GM23248 (cell line): Measurements from ENCODE around the gene TMEM235. TPM values are rescaled to one million over a fixed set of nuclear protein-coding genes. Genes with fewer than 3 reads are reported as not detected.
A peak's percentile ranks its signal among the peaks of the same experiment; 100 is the strongest.

ENCODE experiments used
- DNase-seq: peaks from one replicate; pipeline ENCODE4 v3.0.0-alpha.2; 2015
- H2AFZ ChIP-seq: fragments of 200-600 bp; sonication (generic); 2 replicates; pipeline ENCODE4 v1.6.1; 2016; ENCODE audit warnings: antibody characterized with exemption
- H3F3A ChIP-seq: fragments of 200-600 bp; sonication (generic); 2 replicates; pipeline ENCODE4 v1.6.1; 2016; ENCODE audit warnings: mild to moderate bottlenecking, antibody characterized with exemption, mixed run types; ENCODE audit not compliant: insufficient read depth
- H3K27ac ChIP-seq: fragments of 200-600 bp; sonication (generic); 2 replicates; pipeline ENCODE4 v1.5.1; 2016; ENCODE audit warnings: mild to moderate bottlenecking
- H3K27me3 ChIP-seq: fragments of 200-600 bp; sonication (generic); replicated peaks from 2 replicates; pipeline ENCODE4 v1.6.1; 2016; ENCODE audit warnings: mild to moderate bottlenecking; ENCODE audit not compliant: insufficient read depth
- H3K36me3 ChIP-seq: fragments of 200-600 bp; sonication (generic); 2 replicates; pipeline ENCODE4 v1.6.1; 2016; ENCODE audit warnings: low read depth, mild to moderate bottlenecking
- H3K4me1 ChIP-seq: fragments of 200-600 bp; sonication (generic); 2 replicates; pipeline ENCODE4 v1.6.1; 2016; ENCODE audit warnings: mild to moderate bottlenecking; ENCODE audit not compliant: insufficient read depth
- H3K4me2 ChIP-seq: fragments of 200-600 bp; sonication (generic); one replicate; pipeline ENCODE4 v1.6.1; 2016; ENCODE audit warnings: mild to moderate bottlenecking; ENCODE audit not compliant: unreplicated experiment
- H3K4me3 ChIP-seq: fragments of 200-600 bp; sonication (generic); 2 replicates; pipeline ENCODE4 v1.5.1; 2016; ENCODE audit warnings: mild to moderate bottlenecking
- H3K79me2 ChIP-seq: fragments of 200-600 bp; sonication (generic); 2 replicates; pipeline ENCODE4 v1.6.1; 2016; ENCODE audit warnings: mild to moderate bottlenecking; ENCODE audit not compliant: insufficient read depth
- H3K9ac ChIP-seq: fragments of 200-600 bp; sonication (generic); 2 replicates; pipeline ENCODE4 v1.6.1; 2016; ENCODE audit warnings: mild to moderate bottlenecking
- H3K9me2 ChIP-seq: fragments of 200-600 bp; sonication (generic); 2 replicates; pipeline ENCODE4 v1.6.1; 2016; ENCODE audit warnings: mixed run types, mild to moderate bottlenecking, moderate library complexity; ENCODE audit not compliant: insufficient read depth
- H3K9me3 ChIP-seq: fragments of 200-600 bp; sonication (generic); one replicate; pipeline ENCODE4 v1.6.1; 2017; ENCODE audit warnings: low read depth
- H4K20me1 ChIP-seq: fragments of 200-600 bp; sonication (generic); 2 replicates; pipeline ENCODE4 v1.6.0; 2016; ENCODE audit not compliant: insufficient read depth
- EZH2 ChIP-seq: fragments of 200-600 bp; sonication (generic); IDR thresholded peaks from 2 replicates; pipeline ENCODE4 v1.6.1; 2018; ENCODE audit warnings: antibody characterized with exemption, mild to moderate bottlenecking; ENCODE audit not compliant: insufficient read depth, poor library complexity, severe bottlenecking
- EZH2phosphoT487 ChIP-seq: fragments of 200-600 bp; sonication (generic); IDR thresholded peaks from 2 replicates; pipeline ENCODE4 v1.6.1; 2018; ENCODE audit warnings: antibody characterized with exemption, moderate library complexity, mild to moderate bottlenecking, low read depth; ENCODE audit not compliant: insufficient read depth
- WGBS, 2 experiments: methylation state at CpG; one replicate each; pipeline ENCODE4 v1.1.6; 2015 to 2017; ENCODE audit warnings: low lambda C conversion rate in 2 of 2, low coverage in 1 of 2; ENCODE audit errors: missing lambda C conversion rate in 2 of 2; 5-methylcytosine and 5-hydroxymethylcytosine counted together
- in situ Hi-C: fragments of 300-500 bp; cut with MboI; formaldehyde crosslinking; loops from 2 replicates; pipeline ENCODE4 v1.15.0; 2020
- polyA plus RNA-seq: library from polyadenylated mRNA; unstranded; fragments of >200 nt; fragmentation: Nextera tagmentation; extraction: Ambion mirVana; gene quantifications from 2 replicates; pipeline ENCODE4 v1.2.1, GENCODE V29; 2016
- total RNA-seq: library from RNA; depleted of rRNA; stranded (reverse); fragments of >200 nt; shearing (Covaris generic); gene quantifications from 2 replicates; pipeline ENCODE4 v1.2.3, GENCODE V29; 2014

Gene TMEM235
- total and polyA plus RNA-seq, 2 experiments from 2014 or later: not detected

- no peaks in the 10 kb centered on the region for H3K27me3 ChIP-seq
- no peak overlapping the region for H3K4me3 ChIP-seq
- in situ Hi-C loops: no loop called here
- H3K4me2 ChIP-seq: no peak overlapping the region
- no peaks in the 10 kb centered on the region for H4K20me1 ChIP-seq
- TF ChIP-seq EZH2phosphoT487 (no peak), EZH2 (no peak)
- H3K36me3 ChIP-seq: no peaks in the 10 kb centered on the region
- no peaks in the 10 kb centered on the region for H3F3A ChIP-seq
- H3K27ac ChIP-seq: no peak overlapping the region
- no peaks in the 10 kb centered on the region for H3K9me3 ChIP-seq
- 54 to 57% methylated on average over 9 of the region's 9 CpGs for WGBS, 2 experiments
- H3K9me2 ChIP-seq: no peaks in the 10 kb centered on the region
- no peak overlapping the region for H3K9ac ChIP-seq
- H2AFZ ChIP-seq: no peak overlapping the region
- DNase-seq: no peak
- no peaks in the 10 kb centered on the region for H3K79me2 ChIP-seq
- no peaks in the 10 kb centered on the region for H3K4me1 ChIP-seq
Measured at GRCh38 chr17:78240839-78241238, 9.4 kb downstream of the TMEM235 start.

GRCh38 chr17:78241277-78242023 is 10.0 kb downstream of the TMEM235 start:
- Histone ChIP-seq H2AFZ (no peak overlapping the region), H4K20me1 (no peaks in the 10 kb centered on the region), H3K9me2 (no peaks in the 10 kb centered on the region), H3K27ac (no peak overlapping the region), H3K79me2 (no peaks in the 10 kb centered on the region), H3K36me3 (no peaks in the 10 kb centered on the region), H3K9me3 (no peaks in the 10 kb centered on the region), H3F3A (no peaks in the 10 kb centered on the region), H3K4me3 (no peak overlapping the region), H3K4me2 (no peak overlapping the region), H3K27me3 (no peaks in the 10 kb centered on the region), H3K4me1 (no peaks in the 10 kb centered on the region), H3K9ac (no peak overlapping the region)
- DNase-seq: peak; percentile 43
- no peak for TF ChIP-seq EZH2
- TF ChIP-seq EZH2phosphoT487: no peak
- in situ Hi-C loops: no loop called here
- WGBS, 2 experiments: 59 to 68% methylated on average over 10 to 13 of the region's 13 CpGs

- H3K36me3 ChIP-seq: no peaks in the 10 kb centered on the region
- peak; percentile 23 for DNase-seq
- H4K20me1 ChIP-seq: no peaks in the 10 kb centered on the region
- no peaks in the 10 kb centered on the region for H3K9me2 ChIP-seq
- 77 to 78% methylated on average over 21 of the region's 21 CpGs for WGBS, 2 experiments
- in situ Hi-C loops: no loop called here
- no peaks in the 10 kb centered on the region for H3K27me3 ChIP-seq
- no peak overlapping the region for H3K4me3 ChIP-seq
- no peak overlapping the region for H2AFZ ChIP-seq
- H3F3A ChIP-seq: no peaks in the 10 kb centered on the region
- H3K79me2 ChIP-seq: no peaks in the 10 kb centered on the region
- no peak overlapping the region for H3K9ac ChIP-seq
- no peak for TF ChIP-seq EZH2phosphoT487
- TF ChIP-seq EZH2: no peak
- no peaks in the 10 kb centered on the region for H3K4me1 ChIP-seq
- H3K27ac ChIP-seq: no peak overlapping the region
- no peaks in the 10 kb centered on the region for H3K9me3 ChIP-seq
- H3K4me2 ChIP-seq: no peak overlapping the region
Measured at GRCh38 chr17:78242024-78242742, 10.8 kb downstream of the TMEM235 start.

- in situ Hi-C loops: no loop called here
- WGBS, 2 experiments: 51 to 52% methylated on average over 8 of the region's 8 CpGs
Measured at GRCh38 chr17:78247304-78247703, 15.9 kb downstream of the TMEM235 start.

More at GRCh38 chr17:78247304-78247703, 15.9 kb downstream of the TMEM235 start:
- Histone ChIP-seq H4K20me1 (no peaks in the 10 kb centered on the region), H3K4me3 (no peak overlapping the region), H3K9me2 (no peaks in the 10 kb centered on the region), H3K4me1 (no peaks in the 10 kb centered on the region), H3K9ac (no peak overlapping the region), H3K4me2 (no peak overlapping the region), H3K27me3 (no peaks in the 10 kb centered on the region), H3K9me3 (no peaks in the 10 kb centered on the region), H2AFZ (no peak overlapping the region), H3K27ac (no peak overlapping the region), H3F3A (no peaks in the 10 kb centered on the region), H3K36me3 (no peaks in the 10 kb centered on the region), H3K79me2 (no peaks in the 10 kb centered on the region)
- no peak for DNase-seq
- TF ChIP-seq EZH2 (no peak), EZH2phosphoT487 (no peak)
